ENCODE results near the gene BCOR. TPM values are rescaled to one million over a fixed set of nuclear protein-coding genes. Genes with fewer than 3 reads are reported as not detected.
A peak's percentile ranks its signal among the peaks of the same experiment; 100 is the strongest.

The BCOR gene
- total and polyA plus RNA-seq, 11 donors: 6.7 to 40.1 (median 17.9) TPM

- H3K27me3 ChIP-seq: no peaks in the 10 kb centered on the region
- intact Hi-C loops (cut with DNase I): no loop called here
- no peaks in the 10 kb centered on the region for H3K9me3 ChIP-seq
- peak in 1 of 4 donors; percentile 34 for ATAC-seq
- no peak for DNase-seq
- H3K4me3 ChIP-seq: no peak overlapping the region
- H3K4me1 ChIP-seq: no peaks in the 10 kb centered on the region
- H3K27ac ChIP-seq: no peak overlapping the region
- H3K36me3 ChIP-seq: peaks cover 0 to 84% (median 60%) of the 10 kb centered on the region in 9 donors
- TF ChIP-seq CTCF (IDR thresholded peaks at IDR 0.05): no peak
- TF ChIP-seq POLR2A (IDR thresholded peaks at IDR 0.05): no peak
- 80 to 96% (median 84%) methylated on average over 3 to 11 of the region's 11 CpGs for WGBS, 4 donors
Measured at GRCh38 chrX:40058719-40059118, 39.0 kb downstream of the BCOR start.

- DNase-seq (no peak), ATAC-seq (no peak)
- H3K27me3 ChIP-seq: no peaks in the 10 kb centered on the region
- no peak for TF ChIP-seq CTCF (IDR thresholded peaks at IDR 0.05)
- TF ChIP-seq POLR2A (IDR thresholded peaks at IDR 0.05): no peak
- intact Hi-C loops (cut with DNase I): no loop called here
- peaks cover 0 to 10% (median 0%) of the 10 kb centered on the region in 12 donors for H3K9me3 ChIP-seq
- WGBS, 4 donors: 84 to 95% (median 91%) methylated on average over 9 of the region's 9 CpGs
- no peak overlapping the region for H3K27ac ChIP-seq
- H3K36me3 ChIP-seq: peaks cover 0 to 90% (median 67%) of the 10 kb centered on the region in 9 donors
- H3K4me3 ChIP-seq: no peak overlapping the region
- H3K4me1 ChIP-seq: no peaks in the 10 kb centered on the region
Measured at GRCh38 chrX:40057405-40057804, 40.4 kb downstream of the BCOR start.

- ATAC-seq (no peak), DNase-seq (no peak)
- Histone ChIP-seq H3K27me3 (no peaks in the 10 kb centered on the region), H3K4me3 (no peak overlapping the region), H3K27ac (no peak overlapping the region), H3K36me3 (peaks cover 0 to 91% (median 67%) of the 10 kb centered on the region in 9 donors), H3K9me3 (peaks cover 0 to 20% (median 2%) of the 10 kb centered on the region in 12 donors), H3K4me1 (no peaks in the 10 kb centered on the region)
- WGBS, 4 donors: 57 to 76% (median 70%) methylated on average over 4 of the region's 4 CpGs
- intact Hi-C loops (cut with DNase I): no loop called here
- TF ChIP-seq POLR2A (IDR thresholded peaks at IDR 0.05): no peak
- TF ChIP-seq CTCF (IDR thresholded peaks at IDR 0.05): no peak
Measured at GRCh38 chrX:40056420-40056819, 41.3 kb downstream of the BCOR start.

- H3K27ac ChIP-seq: no peak overlapping the region
- peaks cover 0 to 91% (median 67%) of the 10 kb centered on the region in 9 donors for H3K36me3 ChIP-seq
- no peak overlapping the region for H3K4me3 ChIP-seq
- DNase-seq: no peak
- no peaks in the 10 kb centered on the region for H3K27me3 ChIP-seq
- H3K9me3 ChIP-seq: peaks cover 0 to 29% (median 10%) of the 10 kb centered on the region in 12 donors
- no peak for TF ChIP-seq CTCF (IDR thresholded peaks at IDR 0.05)
- TF ChIP-seq POLR2A (IDR thresholded peaks at IDR 0.05): no peak
- ATAC-seq: no peak
- intact Hi-C loops (cut with DNase I): no loop called here
- 88 to 94% (median 92%) methylated on average over 6 of the region's 6 CpGs for WGBS, 4 donors
- no peaks in the 10 kb centered on the region for H3K4me1 ChIP-seq
Measured at GRCh38 chrX:40055495-40055894, 42.3 kb downstream of the BCOR start.

All from heart left ventricle (tissue), 16 donors.